D721Med (cell line): ENCODE data around the gene CERS2.

ENCODE experiments used
- DNase-seq: peaks from one replicate; pipeline ENCODE4 v3.0.0; 2011; ENCODE audit warnings: low spot score; ENCODE audit not compliant: insufficient read length
- FAIRE-seq: peaks from 2 replicates; lab custom pipeline; 2011; peaks lifted over from hg19 to GRCh38; lab: Jason Lieb, UNC
- CTCF ChIP-seq: IDR thresholded peaks from 2 replicates; pipeline ENCODE4 v1.5.1; 2012; ENCODE audit warnings: mild to moderate bottlenecking, control low read depth; ENCODE audit not compliant: insufficient read depth; ENCODE audit errors: missing control alignments

The CERS2 gene

GRCh38 chr1:150973836-150974579 is 627 bp downstream of the CERS2 start:
- DNase-seq (no peak), FAIRE-seq (no peak)
- TF ChIP-seq CTCF, result no peak

GRCh38 chr1:150973258-150973835 is 1.3 kb downstream of the CERS2 start:
- no peak for DNase-seq
- FAIRE-seq, result no peak
- TF ChIP-seq CTCF, result no peak

- DNase-seq (no peak), FAIRE-seq (no peak)
Measured at GRCh38 chr1:150972417-150972940, 2.2 kb downstream of the CERS2 start.

GRCh38 chr1:150971583-150972416 is 2.8 kb downstream of the CERS2 start:
- no peak for DNase-seq
- no peak for FAIRE-seq
- no peak for TF ChIP-seq CTCF

More at GRCh38 chr1:150972417-150972940, 2.2 kb downstream of the CERS2 start:
- no peak for TF ChIP-seq CTCF

GRCh38 chr1:150970808-150971582 is 3.6 kb downstream of the CERS2 start:
- DNase-seq, result no peak
- TF ChIP-seq CTCF, result no peak
- FAIRE-seq, result no peak

GRCh38 chr1:150969626-150970025 is 5.0 kb downstream of the CERS2 start:
- DNase-seq, result no peak
- TF ChIP-seq CTCF, result no peak
- FAIRE-seq, result no peak
